Stimulated activated naive CD4-positive, alpha-beta T cell treated with Interleukin-2 at 50 U/mL for 16 hours (primary cell): ENCODE results near the gene CPED1.
"Not testable (repeated sequence)": the region's sequence is repeated elsewhere in the genome, so short reads cannot be mapped to it uniquely, and the experiment has no call there.

Experiments
- DNase-seq: peaks from one replicate; lab custom pipeline; 2025; lab: John Stamatoyannopoulos, UW

Gene CPED1

GRCh38 chr7:121020249-121020988 is 31.9 kb downstream of the CPED1 start:
- no peak for DNase-seq

GRCh38 chr7:121020989-121021969 is 32.8 kb downstream of the CPED1 start:
- DNase-seq = no peak

- DNase-seq = no peak
Observed at GRCh38 chr7:121023194-121023593, 34.7 kb downstream of the CPED1 start.

- no peak for DNase-seq
Observed at GRCh38 chr7:121023683-121024511, 35.4 kb downstream of the CPED1 start.

GRCh38 chr7:121024611-121025010 is 36.1 kb downstream of the CPED1 start:
- DNase-seq = no peak

GRCh38 chr7:121026159-121026558 is 37.6 kb downstream of the CPED1 start:
- no peak for DNase-seq

GRCh38 chr7:121026577-121027111 is 38.1 kb downstream of the CPED1 start:
- no peak for DNase-seq

GRCh38 chr7:121027761-121028669 is 39.5 kb downstream of the CPED1 start:
- DNase-seq = no peak

GRCh38 chr7:121029302-121029701 is 40.8 kb downstream of the CPED1 start:
- no peak for DNase-seq

GRCh38 chr7:121030308-121030707 is 41.8 kb downstream of the CPED1 start:
- no peak for DNase-seq

GRCh38 chr7:121032645-121033460 is 44.3 kb downstream of the CPED1 start:
- DNase-seq = no peak

GRCh38 chr7:121034929-121035328 is 46.4 kb downstream of the CPED1 start:
- no peak for DNase-seq

- not testable (repeated sequence) for DNase-seq
Observed at GRCh38 chr7:121036776-121037175, 48.3 kb downstream of the CPED1 start.

GRCh38 chr7:121037329-121037728 is 48.8 kb downstream of the CPED1 start:
- DNase-seq = not testable (repeated sequence)

GRCh38 chr7:121037957-121038716 is 49.6 kb downstream of the CPED1 start:
- DNase-seq = no peak

GRCh38 chr7:121038717-121039509 is 50.4 kb downstream of the CPED1 start:
- no peak for DNase-seq

GRCh38 chr7:121039510-121039822 is 51.0 kb downstream of the CPED1 start:
- DNase-seq = no peak

- DNase-seq = no peak
Observed at GRCh38 chr7:121039994-121040393, 51.5 kb downstream of the CPED1 start.
